Activated CD4-positive, alpha-beta T cell treated with anti-CD3 and anti-CD28 coated beads for 36 hours (primary cell): Measurements from ENCODE around the gene KIF18A. TPM values are rescaled to one million over a fixed set of nuclear protein-coding genes. Genes with fewer than 3 reads are reported as not detected.

Experiments used
- ATAC-seq: fragments of 200-7000 bp; cut with Tn5 transposase; one replicate; pipeline ENCODE4 v1.10.0; 2021; ENCODE audit warnings: mild to moderate bottlenecking, moderate library complexity
- CTCF ChIA-PET: fragments of 350-600 bp; sonication (Branson Sonifier 250); formaldehyde crosslinking; loops from one replicate; lab custom pipeline; 2021; ENCODE audit warnings: antibody characterized with exemption; lab: Charles Lee
- POLR2A ChIA-PET: fragments of 350-600 bp; sonication (Branson Sonifier 250); formaldehyde crosslinking; loops from one replicate; lab custom pipeline; 2021; ENCODE audit warnings: antibody characterized with exemption, inconsistent platforms; lab: Charles Lee
- DNase-seq: peaks from one replicate; pipeline ENCODE4 v3.0.0-alpha.2; 2020
- H3K27ac Mint-ChIP-seq: one replicate; pipeline ENCODE4 v1.8.0; 2021; ENCODE audit warnings: mixed read lengths
- H3K27me3 Mint-ChIP-seq: one replicate; pipeline ENCODE4 v1.8.0; 2021; ENCODE audit warnings: mixed read lengths
- H3K36me3 Mint-ChIP-seq: one replicate; pipeline ENCODE4 v1.8.0; 2021; ENCODE audit warnings: low read depth, mixed read lengths
- H3K4me1 Mint-ChIP-seq: one replicate; pipeline ENCODE4 v1.8.0; 2021; ENCODE audit warnings: mixed read lengths
- H3K4me3 Mint-ChIP-seq: one replicate; pipeline ENCODE4 v1.8.0; 2021; ENCODE audit warnings: mild to moderate bottlenecking, moderate library complexity, mixed read lengths
- H3K9me3 Mint-ChIP-seq: one replicate; pipeline ENCODE4 v1.8.0; 2021; ENCODE audit warnings: low read depth, mixed read lengths
- intact Hi-C, 2 experiments: fragments of 100-400 bp; cut with DNase I in 1 of 2; cut with micrococcal nuclease in 1 of 2; formaldehyde crosslinking; loops; one replicate each; pipeline versions ENCODE4 v1.14.2 to v1.15.1; 2022 to 2024; cut with DNase I, micrococcal nuclease
- total RNA-seq, 2 experiments: library from RNA; stranded (reverse); gene quantifications; one replicate each; pipeline ENCODE4 v1.2.3, GENCODE V29; 2021

Gene KIF18A
- total RNA-seq, 2 experiments from 2014 or later, result 26.4 to 28.9 TPM

- Mint-ChIP-seq H3K9me3 (peaks cover 3% of the 10 kb centered on the region), H3K27me3 (no peaks in the 10 kb centered on the region), H3K4me1 (no peaks in the 10 kb centered on the region), H3K4me3 (no peak overlapping the region), H3K36me3 (peaks cover 17% of the 10 kb centered on the region), H3K27ac (no peak overlapping the region)
- no peak for ATAC-seq
- POLR2A ChIA-PET, result no interaction called here
- CTCF ChIA-PET, result no interaction called here
- DNase-seq, result no peak
- intact Hi-C loops, result no loop called here
These were observed 81.2 kb downstream of the KIF18A start for GRCh38 chr11:28026634-28027290.

GRCh38 chr11:28017816-28018215, 90.1 kb downstream of the KIF18A start:
- Mint-ChIP-seq H3K4me1 (no peaks in the 10 kb centered on the region), H3K36me3 (peaks cover under 1% of the 10 kb centered on the region), H3K4me3 (no peak overlapping the region), H3K27me3 (no peaks in the 10 kb centered on the region), H3K9me3 (no peaks in the 10 kb centered on the region), H3K27ac (no peak overlapping the region)
- DNase-seq (no peak), ATAC-seq (no peak)
- CTCF ChIA-PET, result no interaction called here
- POLR2A ChIA-PET, result no interaction called here
- intact Hi-C loops, result no loop called here

DNA sequence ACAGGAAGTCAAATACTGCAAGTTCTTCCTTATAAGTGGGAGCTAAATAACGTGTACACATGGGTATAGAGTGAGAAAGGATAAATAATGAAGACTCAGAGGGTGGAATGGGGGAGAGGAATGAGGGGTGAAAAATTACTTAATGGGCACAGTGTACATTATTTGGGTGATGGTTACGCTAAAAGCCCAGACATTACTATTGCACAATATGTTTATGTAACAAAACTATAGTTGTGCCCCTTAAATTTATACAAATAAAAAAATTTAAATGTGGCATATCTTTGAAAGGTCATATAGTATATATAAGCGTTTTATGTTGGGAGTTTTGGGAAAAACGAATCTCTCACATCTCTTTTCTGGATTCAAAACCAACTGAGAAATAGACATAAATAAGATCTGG, 96.1 kb downstream of the KIF18A start:
- intact Hi-C loops, result loop anchor here in 1 of 2 experiments (5.0 kb wide), 1 partner anchor 50 kb away; no protein-coding TSS in a partner anchor
- Mint-ChIP-seq H3K27me3 (no peaks in the 10 kb centered on the region), H3K4me1 (no peaks in the 10 kb centered on the region), H3K9me3 (no peaks in the 10 kb centered on the region), H3K27ac (no peak overlapping the region), H3K36me3 (no peaks in the 10 kb centered on the region), H3K4me3 (no peak overlapping the region)
- no peak for ATAC-seq
- DNase-seq, result no peak
- CTCF ChIA-PET, result no interaction called here
- POLR2A ChIA-PET, result no interaction called here

- Mint-ChIP-seq H3K4me1 (no peaks in the 10 kb centered on the region), H3K9me3 (no peaks in the 10 kb centered on the region), H3K4me3 (no peak overlapping the region), H3K27me3 (no peaks in the 10 kb centered on the region), H3K36me3 (no peaks in the 10 kb centered on the region), H3K27ac (no peak overlapping the region)
- ChIA-PET POLR2A (no interaction called here), CTCF (no interaction called here)
- intact Hi-C loops, result loop anchor here in 1 of 2 experiments (5.0 kb wide), 1 partner anchor 52 kb away; no protein-coding TSS in a partner anchor
- DNase-seq (no peak), ATAC-seq (no peak)
These were observed 98.0 kb downstream of the KIF18A start for GRCh38 chr11:28009996-28010395.

GRCh38 chr11:28009388-28009787, 98.6 kb downstream of the KIF18A start:
- ChIA-PET POLR2A (no interaction called here), CTCF (no interaction called here)
- ATAC-seq (no peak), DNase-seq (no peak)
- Mint-ChIP-seq H3K27me3 (no peaks in the 10 kb centered on the region), H3K27ac (no peak overlapping the region), H3K4me3 (no peak overlapping the region), H3K4me1 (no peaks in the 10 kb centered on the region), H3K36me3 (no peaks in the 10 kb centered on the region), H3K9me3 (no peaks in the 10 kb centered on the region)
- intact Hi-C loops, result no loop called here

- Mint-ChIP-seq H3K36me3 (peaks cover 4% of the 10 kb centered on the region), H3K27ac (no peak overlapping the region), H3K9me3 (peaks cover 23% of the 10 kb centered on the region), H3K4me3 (no peak overlapping the region), H3K27me3 (no peaks in the 10 kb centered on the region), H3K4me1 (no peaks in the 10 kb centered on the region)
- no peak for ATAC-seq
- ChIA-PET POLR2A (no interaction called here), CTCF (no interaction called here)
- DNase-seq, result no peak
- intact Hi-C loops, result no loop called here
These were observed 104.3 kb downstream of the KIF18A start for GRCh38 chr11:28003615-28004014.

DNA sequence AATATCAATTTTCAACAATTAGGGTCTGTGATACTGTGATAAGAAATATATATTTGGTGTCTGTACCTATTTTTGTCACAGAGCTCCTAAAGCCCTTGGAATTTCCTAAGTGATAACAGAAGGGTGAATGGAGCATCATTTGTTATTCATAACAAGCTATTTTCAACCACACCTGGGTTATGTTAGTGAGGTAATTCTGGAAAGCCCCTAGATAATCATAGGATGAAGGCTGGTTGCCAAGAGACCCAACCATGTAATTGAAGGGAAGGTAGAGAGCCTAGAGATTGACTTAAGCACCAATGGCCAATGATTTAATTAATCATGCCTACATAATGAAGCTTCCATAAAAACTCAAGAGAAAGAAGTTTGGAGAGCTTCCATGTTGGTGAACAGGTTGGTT, 109.4 kb downstream of the KIF18A start:
- ATAC-seq (no peak), DNase-seq (no peak)
- POLR2A ChIA-PET, result no interaction called here
- CTCF ChIA-PET, result no interaction called here
- Mint-ChIP-seq H3K27me3 (no peaks in the 10 kb centered on the region), H3K27ac (no peak overlapping the region), H3K4me1 (no peaks in the 10 kb centered on the region), H3K36me3 (peaks cover 4% of the 10 kb centered on the region), H3K9me3 (peaks cover 23% of the 10 kb centered on the region), H3K4me3 (no peak overlapping the region)
- intact Hi-C loops, result no loop called here

DNA sequence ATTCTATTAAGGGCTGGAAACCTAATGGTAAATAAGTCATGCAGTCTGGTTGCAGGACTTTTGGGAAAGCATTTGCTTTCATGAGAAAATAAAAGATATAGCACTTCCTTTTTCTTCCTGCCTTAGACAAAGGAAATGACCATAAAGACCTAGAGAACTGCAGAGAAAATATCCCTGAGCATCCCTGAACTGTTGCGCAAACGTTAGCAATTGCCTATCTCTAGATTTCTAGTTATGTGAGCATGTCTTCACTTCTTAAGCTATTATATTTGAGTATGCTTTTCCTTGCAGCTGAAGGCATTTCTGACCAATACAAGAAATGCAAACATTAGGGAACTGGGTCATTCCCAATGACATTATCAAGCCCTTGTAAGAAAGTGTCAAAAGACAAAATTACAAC, 110.6 kb downstream of the KIF18A start:
- H3K36me3 Mint-ChIP-seq, result peaks cover 4% of the 10 kb centered on the region
- H3K9me3 Mint-ChIP-seq, result peaks cover 17% of the 10 kb centered on the region
- no peaks in the 10 kb centered on the region for H3K4me1 Mint-ChIP-seq
- ATAC-seq (no peak), DNase-seq (no peak)
- intact Hi-C loops, result no loop called here
- no peaks in the 10 kb centered on the region for H3K27me3 Mint-ChIP-seq
- H3K4me3 Mint-ChIP-seq, result no peak overlapping the region
- ChIA-PET POLR2A (no interaction called here), CTCF (interaction anchor here (1.3 kb wide), 1 partner anchor 16 kb away, joined by 3 read pairs; no protein-coding TSS in a partner anchor)
- H3K27ac Mint-ChIP-seq, result no peak overlapping the region

- no peak overlapping the region for H3K4me3 Mint-ChIP-seq
- no peaks in the 10 kb centered on the region for H3K4me1 Mint-ChIP-seq
- intact Hi-C loops, result no loop called here
- DNase-seq, result no peak
- peaks cover 2% of the 10 kb centered on the region for H3K36me3 Mint-ChIP-seq
- no peaks in the 10 kb centered on the region for H3K27me3 Mint-ChIP-seq
- POLR2A ChIA-PET, result no interaction called here
- no peak overlapping the region for H3K27ac Mint-ChIP-seq
- CTCF ChIA-PET, result no interaction called here
- H3K9me3 Mint-ChIP-seq, result peaks cover 7% of the 10 kb centered on the region
- no peak for ATAC-seq
These were observed 111.9 kb downstream of the KIF18A start for GRCh38 chr11:27996066-27996465.

DNA sequence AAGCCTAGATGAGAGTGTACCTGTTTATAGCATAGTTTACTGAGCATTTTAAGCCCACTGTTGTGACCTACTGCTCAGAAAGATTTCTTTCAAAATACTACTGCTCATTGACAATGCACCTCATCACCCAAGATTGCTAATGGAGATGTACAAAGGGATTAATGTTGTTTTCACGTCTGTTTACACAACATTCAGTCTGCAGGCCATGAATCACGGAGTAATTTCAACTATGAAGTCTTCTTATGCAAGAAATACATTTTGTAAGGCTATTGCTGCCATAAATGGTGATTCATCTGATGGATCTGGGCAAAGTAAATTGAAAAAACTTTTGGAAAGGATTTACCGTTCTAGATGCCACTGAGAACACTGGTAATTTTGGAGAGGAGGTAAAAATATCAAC, 112.9 kb downstream of the KIF18A start:
- Mint-ChIP-seq H3K27me3 (no peaks in the 10 kb centered on the region), H3K4me1 (peaks cover 2% of the 10 kb centered on the region), H3K27ac (no peak overlapping the region), H3K9me3 (peaks cover 7% of the 10 kb centered on the region), H3K4me3 (no peak overlapping the region), H3K36me3 (no peaks in the 10 kb centered on the region)
- no peak for DNase-seq
- ATAC-seq, result no peak
- POLR2A ChIA-PET, result no interaction called here
- CTCF ChIA-PET, result no interaction called here
- intact Hi-C loops, result no loop called here

- intact Hi-C loops, result no loop called here
- H3K36me3 Mint-ChIP-seq, result no peaks in the 10 kb centered on the region
- H3K9me3 Mint-ChIP-seq, result no peaks in the 10 kb centered on the region
- H3K4me1 Mint-ChIP-seq, result peaks cover 9% of the 10 kb centered on the region
- DNase-seq (no peak), ATAC-seq (no peak)
- H3K27me3 Mint-ChIP-seq, result no peaks in the 10 kb centered on the region
- CTCF ChIA-PET, result interaction anchor here (0.6 to 0.7 kb wide), 2 partner anchors 80 to 89 kb away, joined by 3 read pairs; no protein-coding TSS in a partner anchor
- POLR2A ChIA-PET, result no interaction called here
- H3K4me3 Mint-ChIP-seq, result no peak overlapping the region
- no peak overlapping the region for H3K27ac Mint-ChIP-seq
These were observed 116.2 kb downstream of the KIF18A start for GRCh38 chr11:27991736-27992135.

GRCh38 chr11:27977527-27977926, 130.4 kb downstream of the KIF18A start:
- DNase-seq (no peak), ATAC-seq (no peak)
- no peak overlapping the region for H3K4me3 Mint-ChIP-seq
- H3K36me3 Mint-ChIP-seq, result no peaks in the 10 kb centered on the region
- CTCF ChIA-PET, result no interaction called here
- POLR2A ChIA-PET, result no interaction called here
- intact Hi-C loops, result no loop called here
- H3K27me3 Mint-ChIP-seq, result no peaks in the 10 kb centered on the region
- no peaks in the 10 kb centered on the region for H3K9me3 Mint-ChIP-seq
- no peak overlapping the region for H3K27ac Mint-ChIP-seq
- no peaks in the 10 kb centered on the region for H3K4me1 Mint-ChIP-seq
